HG03460 (cell line): ENCODE results near the gene CUEDC1.
"Not testable (repeated sequence)": the region's sequence is repeated elsewhere in the genome, so short reads cannot be mapped to it uniquely, and the experiment has no call there.

Experiments
- ATAC-seq: cut with Tn5 transposase; IDR thresholded peaks from one replicate; pipeline ENCODE4 v1.9.1; 2021; ENCODE audit not compliant: unreplicated experiment

CUEDC1 gene

GRCh38 chr17:57864273-57864672 lies 90.9 kb downstream of the CUEDC1 start:
- ATAC-seq: no peak

- no peak for ATAC-seq
Observed at GRCh38 chr17:57862694-57863667, 92.2 kb downstream of the CUEDC1 start.

DNA sequence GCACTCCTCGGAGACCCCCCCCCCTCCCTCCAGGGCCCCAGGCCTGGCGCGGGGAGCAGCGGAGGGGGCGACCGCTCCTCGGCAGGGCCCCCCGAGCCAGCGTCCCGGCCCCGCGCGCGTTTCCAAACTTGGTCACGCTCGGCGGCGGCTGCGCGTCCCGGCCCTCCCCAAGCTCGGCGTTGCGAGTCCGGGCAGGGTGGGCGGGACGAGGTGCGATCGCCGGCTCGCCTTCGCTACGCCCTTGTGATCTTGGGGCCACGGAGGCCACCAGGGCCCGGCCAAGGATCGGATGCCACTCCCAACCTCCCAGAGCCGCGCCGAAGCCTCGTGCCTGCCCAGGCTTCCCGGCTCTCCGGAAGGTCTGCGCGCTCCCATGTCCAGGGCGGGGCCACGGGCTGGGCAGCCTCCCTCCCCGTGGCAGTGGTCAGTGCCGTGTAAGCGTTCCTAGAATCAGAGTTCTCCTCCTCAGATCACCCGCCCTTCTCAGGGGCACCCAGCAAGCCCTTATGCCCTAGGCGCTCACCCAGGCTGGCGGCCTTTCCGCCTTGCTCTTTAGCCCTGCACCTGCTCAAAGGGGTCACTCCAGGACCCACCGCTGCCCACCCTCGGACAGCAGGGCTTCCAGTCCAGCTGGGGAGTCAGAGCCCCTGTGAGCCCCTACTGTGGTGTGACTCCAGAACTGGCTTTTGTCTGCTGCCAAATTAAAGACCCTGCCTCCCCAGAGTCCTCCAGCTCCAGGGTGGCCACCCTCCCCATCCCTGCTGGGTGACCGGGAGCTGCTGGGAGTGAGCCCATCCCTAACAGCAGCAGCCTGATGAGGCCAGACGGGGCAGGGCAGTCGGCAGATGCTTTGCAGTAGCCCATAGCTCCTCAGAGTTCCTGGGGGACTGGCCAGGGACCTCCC lies 93.2 kb downstream of the CUEDC1 start:
- no peak for ATAC-seq

DNA sequence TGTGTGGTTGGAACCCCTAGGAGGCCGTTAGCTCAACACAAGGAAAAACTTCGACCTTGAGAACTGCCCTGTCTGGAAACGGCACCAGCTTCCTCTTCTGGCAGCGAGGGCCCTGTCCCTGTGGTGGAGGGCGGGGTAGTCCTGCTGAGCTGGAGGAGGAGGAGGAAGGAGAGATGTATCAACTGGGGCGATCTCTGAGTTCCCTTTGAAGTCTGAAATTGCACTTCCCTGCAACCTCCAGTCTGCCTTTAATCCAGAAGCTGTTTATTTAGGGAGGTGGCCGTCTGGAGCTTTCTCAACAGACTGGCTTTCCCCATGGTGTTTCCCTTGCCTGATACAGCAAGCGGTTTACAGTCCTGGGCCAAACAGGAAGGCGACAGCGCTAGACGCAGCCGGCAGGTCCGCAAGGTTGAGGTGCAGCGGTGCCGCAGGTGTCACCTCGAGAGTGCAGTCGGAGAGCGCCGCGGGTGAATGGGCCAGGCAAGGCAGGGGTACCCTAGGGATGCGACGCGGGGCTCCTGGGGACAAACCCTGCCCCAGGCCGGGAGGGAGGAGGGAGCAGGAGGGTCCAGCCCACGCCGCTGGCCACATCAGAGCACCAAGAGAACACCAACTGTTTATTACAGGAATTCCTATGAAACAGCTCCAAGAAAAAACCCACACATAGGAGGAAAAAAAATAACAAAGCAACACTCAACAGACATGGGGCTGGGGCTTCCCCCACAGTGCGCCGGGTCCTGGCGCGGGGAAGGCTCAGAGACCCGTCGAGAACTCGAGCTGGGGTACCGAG lies 94.0 kb downstream of the CUEDC1 start:
- ATAC-seq: no peak

DNA sequence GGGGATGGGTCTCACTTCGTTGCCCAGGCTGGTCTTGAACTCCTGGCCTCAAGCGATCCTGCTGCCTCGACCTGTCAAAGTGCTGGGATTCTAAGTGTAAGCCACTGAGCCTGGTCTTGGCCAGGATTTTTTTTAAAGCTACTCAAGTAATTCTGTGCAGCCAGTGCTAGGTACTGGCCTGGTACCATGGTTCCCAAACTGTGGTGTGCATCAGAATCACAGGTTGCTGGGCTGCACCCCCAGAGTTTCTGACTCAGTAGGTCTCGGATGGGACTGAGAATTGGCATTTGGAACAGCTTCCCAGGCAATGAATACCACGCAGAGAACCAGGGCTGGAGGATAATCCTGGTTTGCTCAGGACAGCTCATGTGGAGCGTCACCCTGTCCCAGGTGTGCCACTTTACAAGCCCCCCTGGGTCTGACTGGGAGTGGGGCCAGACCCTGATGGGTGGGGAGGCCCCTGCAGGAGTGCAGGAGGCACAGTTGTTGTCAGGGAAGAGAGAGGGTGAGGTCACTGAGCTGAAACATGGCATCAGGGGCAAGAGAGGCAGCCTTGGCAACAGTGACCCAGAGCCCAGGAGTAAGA lies 94.7 kb downstream of the CUEDC1 start:
- no peak for ATAC-seq

DNA sequence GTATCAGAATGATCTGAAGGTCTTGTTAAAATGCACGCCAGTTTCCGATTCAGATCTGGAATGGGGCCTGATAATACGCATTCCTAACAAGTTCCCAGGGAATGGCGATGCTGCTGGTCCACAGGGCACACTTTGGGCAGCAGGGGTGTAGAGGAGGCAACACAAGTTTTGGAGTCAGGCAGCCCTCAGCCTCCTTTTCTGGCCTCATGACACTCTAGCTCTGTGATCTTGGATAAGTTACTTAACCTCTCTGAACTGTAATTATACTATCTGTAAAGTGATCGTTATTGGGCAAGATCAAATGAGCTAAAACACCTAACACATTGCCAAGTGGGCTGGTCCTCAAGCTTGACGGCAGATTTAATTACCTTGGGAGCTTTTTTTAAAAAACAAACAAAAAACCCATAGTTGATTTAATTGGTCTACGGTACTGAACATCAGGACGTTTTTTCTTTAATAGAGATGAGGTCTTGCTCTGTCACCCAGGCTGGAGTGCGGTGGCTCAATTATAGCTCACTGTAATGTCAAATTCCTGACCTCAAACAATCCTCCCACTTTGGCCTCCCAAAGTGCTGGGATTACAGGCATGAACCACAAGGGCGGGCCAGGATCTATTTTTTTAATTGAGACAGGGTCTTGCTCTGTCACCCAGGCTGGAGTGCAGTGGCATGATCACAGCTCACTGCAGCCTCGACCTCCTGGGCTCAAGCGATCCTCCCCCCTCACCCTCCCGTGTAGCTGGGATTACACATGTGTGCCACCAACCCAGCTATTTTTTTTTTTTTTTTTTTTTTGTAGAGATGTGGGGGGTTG lies 95.4 kb downstream of the CUEDC1 start:
- ATAC-seq: no peak

DNA sequence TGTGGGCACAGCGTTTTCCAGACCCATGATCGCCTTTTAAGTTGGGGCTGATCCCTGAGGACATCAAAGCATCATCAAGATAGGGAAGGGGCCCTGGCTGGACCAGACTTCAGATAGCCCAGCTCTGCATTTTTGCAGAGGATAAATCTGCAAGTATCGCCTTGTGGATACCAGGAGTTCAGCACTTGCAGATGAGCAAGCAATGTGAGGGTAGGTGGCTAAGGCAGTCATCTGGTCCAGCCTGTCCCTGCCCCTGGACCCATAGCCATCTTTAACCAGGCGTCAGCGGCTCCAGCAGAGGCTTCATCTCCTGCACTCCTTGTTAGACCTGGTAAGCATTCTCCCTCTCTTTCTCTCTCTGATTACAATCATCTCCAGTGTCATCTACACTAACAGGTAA lies 96.4 kb downstream of the CUEDC1 start:
- ATAC-seq: no peak

- no peak for ATAC-seq
Observed at GRCh38 chr17:57856792-57857620, 98.2 kb downstream of the CUEDC1 start.

DNA sequence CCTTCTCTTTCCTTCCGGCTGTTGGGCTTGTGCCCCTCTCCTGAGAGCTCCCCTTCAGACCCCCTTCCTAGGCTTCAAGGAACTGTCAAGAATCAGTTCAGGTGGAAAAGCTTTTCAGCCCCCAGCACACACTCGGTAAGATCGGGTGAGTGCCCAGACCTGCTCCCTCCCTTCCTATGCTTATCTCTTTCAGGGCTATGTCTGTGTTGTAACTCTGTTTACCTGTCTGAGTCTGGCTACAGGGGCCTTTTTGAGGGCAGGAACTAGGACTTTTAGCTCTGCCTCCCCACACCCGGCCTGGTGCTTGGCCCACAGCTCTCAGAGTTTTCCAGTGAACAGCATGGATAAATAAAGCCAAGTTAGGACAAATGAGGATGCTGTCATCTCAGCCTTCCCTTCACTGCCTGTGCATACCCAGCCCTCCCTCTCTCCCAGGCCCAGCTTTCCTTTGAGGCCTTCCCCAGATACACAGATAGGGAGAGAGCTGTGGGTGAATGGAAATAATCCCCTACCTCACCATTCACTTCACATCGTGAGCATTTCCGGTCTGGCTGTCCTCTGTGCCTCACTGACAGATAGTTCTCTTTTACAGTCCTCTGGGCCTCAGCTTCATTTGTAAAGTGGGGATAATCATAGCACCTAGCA lies 99.7 kb downstream of the CUEDC1 start:
- ATAC-seq: no peak

- ATAC-seq: no peak
Observed at GRCh38 chr17:57853695-57854094, 101.5 kb downstream of the CUEDC1 start.

DNA sequence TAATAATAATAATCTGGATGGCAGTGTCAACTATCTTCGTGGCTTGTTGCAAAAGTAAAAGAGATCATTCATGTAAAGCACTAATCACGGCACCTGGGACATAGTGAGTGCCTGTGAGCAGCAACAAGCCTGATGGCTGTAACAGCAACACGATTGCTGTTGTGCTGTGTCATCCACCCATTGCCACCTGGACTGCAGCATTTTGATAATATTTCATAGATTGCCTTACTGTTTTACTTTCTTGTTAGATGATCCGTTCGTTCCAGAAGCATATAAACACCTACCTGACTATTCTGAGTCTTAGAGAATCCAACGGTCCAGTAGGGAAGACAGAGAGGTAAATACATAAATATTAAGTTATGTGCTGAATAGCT lies 102.3 kb downstream of the CUEDC1 start:
- no peak for ATAC-seq

DNA sequence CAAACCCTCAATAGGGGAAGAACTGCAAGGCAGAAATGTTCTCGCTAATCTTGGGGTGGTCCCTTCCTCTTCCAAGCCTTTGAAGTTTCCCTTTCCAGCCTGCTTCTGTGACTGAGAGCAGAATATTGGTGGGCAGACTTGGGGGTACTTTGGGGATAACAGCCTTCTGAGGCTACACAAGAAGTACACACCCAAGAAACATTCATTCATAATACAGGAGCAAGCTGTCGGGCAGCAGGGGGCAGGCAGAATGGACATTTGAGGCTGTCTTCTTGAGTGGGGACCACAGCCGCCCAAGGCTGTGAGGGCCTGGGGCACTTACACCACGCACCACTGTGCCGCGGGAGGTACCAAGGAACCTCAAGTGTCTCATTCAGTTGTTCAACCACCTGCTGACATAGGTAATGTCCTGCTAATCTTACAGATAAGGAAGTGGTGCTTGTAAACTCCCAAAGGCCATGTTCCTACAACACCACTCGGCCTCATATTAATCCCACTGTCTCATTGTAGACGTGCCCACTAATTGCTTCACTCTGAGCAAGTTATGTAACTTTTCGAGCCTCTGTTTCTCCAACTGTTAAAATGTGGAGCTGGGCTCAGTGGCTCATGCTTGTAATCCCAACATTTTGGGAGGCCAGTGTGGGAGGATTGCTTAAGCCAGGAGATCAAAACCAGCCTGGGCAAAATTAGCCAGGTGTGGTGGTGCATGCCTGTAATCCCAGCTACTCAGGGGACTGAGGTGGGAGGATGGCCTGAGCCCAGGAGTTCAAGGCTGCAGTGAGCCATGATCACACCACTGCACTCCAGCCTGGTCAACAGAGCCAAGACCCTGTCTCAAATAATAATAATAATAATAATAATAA lies 102.9 kb downstream of the CUEDC1 start:
- no peak for ATAC-seq

GRCh38 chr17:57849874-57850754 lies 105.1 kb downstream of the CUEDC1 start, which contains the start of gene MRPS23:
Gene MRPS23, minus strand, starts transcription at chr17:57850044. Its CDS starts 34 bp downstream, at chr17:57850010.
- ATAC-seq: peak; percentile 87

DNA sequence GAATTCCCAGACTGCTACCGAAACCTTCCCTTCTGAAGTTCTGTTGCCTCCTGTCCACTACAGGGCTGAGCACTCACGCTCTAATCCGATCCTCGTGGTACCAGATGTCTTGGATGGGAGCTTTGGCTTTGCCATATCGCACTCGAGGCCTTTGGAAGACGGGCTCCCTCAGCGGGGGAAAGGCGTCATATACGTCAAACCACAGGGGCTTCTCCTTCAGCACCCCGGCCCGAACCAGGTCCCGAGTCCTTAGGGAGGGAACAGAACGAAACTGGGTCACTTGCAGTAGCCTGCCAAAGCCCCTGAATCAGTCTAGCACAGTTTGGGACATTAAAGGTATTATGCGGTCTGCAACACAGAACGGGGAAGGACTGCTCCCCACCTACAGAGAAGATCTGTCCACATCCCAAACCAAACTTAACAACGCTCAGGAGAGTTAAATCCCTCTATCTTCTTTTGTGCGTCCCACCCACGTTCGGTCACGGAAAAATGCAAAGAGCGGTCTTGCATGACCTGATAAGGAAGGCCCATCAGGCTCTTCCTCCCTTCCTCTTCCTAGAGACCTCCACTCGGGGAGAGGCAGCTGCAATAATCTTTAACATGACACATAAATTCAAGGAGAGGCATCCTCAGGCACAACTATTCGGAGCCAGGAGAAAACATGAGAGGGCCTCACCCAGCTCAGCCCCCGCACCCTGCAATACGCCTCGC lies 105.9 kb downstream of the CUEDC1 start:
- ATAC-seq: no peak

DNA sequence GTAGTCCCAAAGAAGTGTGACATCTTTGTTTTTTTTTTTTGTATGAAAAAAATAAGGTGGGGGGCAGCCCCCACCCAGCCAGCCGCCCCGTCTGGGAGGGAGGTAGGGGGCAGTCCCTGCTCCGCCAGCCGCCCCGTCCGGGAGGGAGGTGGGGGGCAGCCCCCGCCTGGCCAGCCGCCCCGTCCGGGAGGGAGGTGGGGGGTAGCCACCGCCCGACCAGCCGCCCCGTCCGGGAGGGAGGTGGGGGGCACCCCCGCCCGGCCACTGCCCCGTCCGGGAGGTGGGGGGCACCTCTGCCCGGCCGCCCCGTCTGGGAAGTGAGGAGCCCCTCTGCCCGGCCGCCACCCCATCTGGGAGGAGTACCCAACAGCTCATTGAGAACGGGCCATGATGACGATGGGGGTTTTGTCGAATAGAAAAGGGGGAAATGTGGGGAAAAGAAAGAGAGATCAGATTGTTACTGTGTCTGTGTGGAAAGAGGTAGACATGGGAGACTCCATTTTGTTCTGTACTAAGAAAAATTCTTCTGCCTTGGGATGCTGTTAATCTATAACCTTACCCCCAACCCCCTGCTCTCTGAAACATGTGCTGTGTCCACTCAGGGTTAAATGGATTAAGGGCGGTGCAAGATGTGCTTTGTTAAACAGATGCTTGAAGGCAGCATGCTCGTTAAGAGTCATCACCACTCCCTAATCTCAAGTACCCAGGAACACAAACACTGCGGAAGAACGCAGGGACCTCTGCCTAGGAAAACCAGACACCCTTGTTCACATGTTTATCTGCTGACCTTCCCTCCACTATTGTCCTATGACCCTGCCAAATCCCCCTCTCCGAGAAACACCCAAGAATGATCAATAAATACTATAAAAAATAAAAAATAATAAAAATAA lies 108.9 kb downstream of the CUEDC1 start:
- ATAC-seq: not testable (repeated sequence)
